GM21526 (cell line): ENCODE measurements around the gene ALK.

Experiments used
- ATAC-seq: cut with Tn5 transposase; IDR thresholded peaks from one replicate; pipeline ENCODE4 v1.9.1; 2021; ENCODE audit warnings: moderate library complexity; ENCODE audit not compliant: unreplicated experiment, low FRiP score

Gene ALK

GRCh38 chr2:29311458-29311857 lies 609.9 kb downstream of the ALK start:
- no peak for ATAC-seq

DNA sequence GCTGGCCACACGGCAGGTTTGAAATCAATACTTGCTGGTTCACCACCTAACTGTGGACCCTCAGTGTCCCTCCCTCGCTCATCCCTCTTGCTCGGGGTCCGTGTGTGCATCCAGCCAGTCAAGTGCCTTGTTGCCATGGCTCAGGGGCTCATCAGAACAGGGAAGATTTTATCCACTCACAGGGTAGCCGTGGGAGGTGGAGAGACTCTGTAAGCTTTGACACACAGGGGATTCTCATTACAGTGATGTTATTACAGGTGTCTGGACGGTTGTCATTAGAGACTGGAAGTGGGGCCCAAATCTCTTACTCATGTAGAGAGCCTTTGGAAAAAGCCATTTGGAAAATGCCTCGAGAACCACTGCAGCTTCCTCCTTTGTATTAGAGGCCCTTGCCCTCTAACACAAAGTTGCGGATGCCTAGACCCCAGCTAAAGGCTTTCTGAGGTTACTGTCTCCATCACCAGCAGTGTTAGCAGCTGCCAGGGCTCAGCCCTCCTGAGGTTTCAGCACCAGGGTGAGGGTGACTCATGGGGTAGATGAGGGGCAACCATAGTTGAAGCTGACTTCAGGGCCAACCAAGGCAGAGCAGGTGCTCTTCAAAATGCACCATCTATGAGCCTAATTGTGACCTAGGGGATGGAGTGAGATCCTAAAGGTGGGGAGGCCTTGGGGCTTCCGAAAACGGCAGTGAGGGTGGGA lies 610.6 kb downstream of the ALK start:
- no peak for ATAC-seq

- no peak for ATAC-seq
Measured at GRCh38 chr2:29309090-29310029, 612.0 kb downstream of the ALK start.

GRCh38 chr2:29308366-29308765 lies 613.0 kb downstream of the ALK start:
- ATAC-seq, result no peak

DNA sequence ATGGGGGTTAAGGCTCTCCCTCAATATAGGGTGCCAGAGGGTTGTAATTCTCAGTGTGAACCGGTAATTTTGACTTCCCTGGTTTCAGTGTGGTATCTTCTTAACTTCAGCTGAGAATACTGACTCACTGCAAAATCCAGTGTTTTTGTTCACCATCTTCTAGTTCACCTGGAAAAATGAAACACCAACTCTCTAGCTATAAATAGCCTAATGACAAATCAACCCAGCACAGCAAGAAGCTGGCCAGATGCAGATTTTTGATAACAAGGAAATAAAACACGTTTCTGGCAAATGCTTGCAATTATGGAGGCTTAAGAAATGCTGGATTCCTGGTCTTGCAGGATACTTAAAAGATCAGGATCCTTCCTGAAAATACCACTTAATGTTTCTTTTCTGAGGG lies 613.9 kb downstream of the ALK start:
- ATAC-seq, result no peak

DNA sequence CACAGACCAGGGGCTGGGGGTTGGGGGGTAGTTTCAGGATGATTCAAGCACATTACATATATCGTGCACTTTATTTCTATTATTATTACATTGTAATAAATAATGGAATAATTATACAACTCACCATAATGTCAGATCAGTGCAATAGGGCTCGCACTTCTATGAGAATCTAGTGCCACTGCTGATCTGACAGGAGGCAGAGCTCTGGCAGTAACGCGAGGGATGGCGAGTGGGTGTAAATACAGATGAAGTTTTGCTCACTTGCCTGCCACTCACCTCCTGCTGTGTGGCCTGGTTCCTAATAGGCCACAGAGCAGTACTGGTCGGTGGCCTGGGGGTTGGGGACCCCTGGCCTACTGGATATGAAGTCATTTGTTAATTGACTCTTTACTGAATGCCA lies 615.6 kb downstream of the ALK start:
- no peak for ATAC-seq

GRCh38 chr2:29304399-29305060 lies 616.9 kb downstream of the ALK start:
- no peak for ATAC-seq

GRCh38 chr2:29296585-29296984 lies 624.8 kb downstream of the ALK start:
- no peak for ATAC-seq

DNA sequence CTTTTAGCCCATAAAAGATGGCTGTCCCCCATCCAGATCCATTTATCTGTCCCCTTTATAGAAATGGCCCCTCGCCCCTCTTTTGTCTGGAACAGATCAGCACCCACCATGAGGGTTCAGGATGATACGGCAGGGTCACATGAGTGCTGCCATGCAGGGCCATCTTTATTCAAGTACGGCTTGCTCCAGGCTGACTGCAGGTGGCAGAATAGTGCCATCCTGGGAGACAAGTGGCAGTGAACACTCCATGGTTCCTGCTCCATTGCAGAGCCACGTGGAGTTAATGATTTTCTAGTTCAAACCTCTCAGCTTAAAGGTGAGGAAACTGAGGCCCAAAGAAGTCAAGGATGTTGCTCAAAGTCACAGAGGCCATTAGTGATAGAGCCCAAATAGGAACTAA lies 625.5 kb downstream of the ALK start:
- no peak for ATAC-seq

DNA sequence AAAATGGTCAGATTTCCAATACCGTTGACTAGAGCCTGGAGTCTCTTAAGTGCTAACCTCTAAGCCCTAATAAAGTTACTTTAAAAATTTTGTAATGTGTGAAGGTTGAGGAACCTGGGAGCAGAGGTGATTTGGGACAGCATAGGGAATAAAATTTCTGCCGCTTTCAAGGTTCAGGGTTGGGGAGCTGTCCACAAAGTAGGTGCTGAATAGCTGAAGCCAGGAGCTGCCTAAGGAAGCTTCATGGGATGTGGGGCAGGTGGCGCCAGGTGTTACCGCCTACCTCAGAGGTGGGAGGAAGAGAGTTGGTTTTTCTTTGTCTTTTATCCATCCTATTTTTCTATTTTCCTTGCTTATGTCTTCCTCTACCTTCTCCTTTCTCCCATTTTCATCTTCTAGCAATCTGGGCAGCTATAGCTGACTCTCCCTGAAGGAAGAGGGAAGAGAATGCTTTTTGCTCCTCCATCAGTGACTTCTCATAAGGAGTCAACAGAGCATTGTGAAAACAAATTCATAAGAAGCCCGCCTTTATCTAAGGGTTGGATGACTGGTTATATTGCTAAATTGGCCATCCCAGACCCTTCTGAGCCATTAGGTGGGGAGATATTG lies 627.5 kb downstream of the ALK start:
- ATAC-seq, result no peak

DNA sequence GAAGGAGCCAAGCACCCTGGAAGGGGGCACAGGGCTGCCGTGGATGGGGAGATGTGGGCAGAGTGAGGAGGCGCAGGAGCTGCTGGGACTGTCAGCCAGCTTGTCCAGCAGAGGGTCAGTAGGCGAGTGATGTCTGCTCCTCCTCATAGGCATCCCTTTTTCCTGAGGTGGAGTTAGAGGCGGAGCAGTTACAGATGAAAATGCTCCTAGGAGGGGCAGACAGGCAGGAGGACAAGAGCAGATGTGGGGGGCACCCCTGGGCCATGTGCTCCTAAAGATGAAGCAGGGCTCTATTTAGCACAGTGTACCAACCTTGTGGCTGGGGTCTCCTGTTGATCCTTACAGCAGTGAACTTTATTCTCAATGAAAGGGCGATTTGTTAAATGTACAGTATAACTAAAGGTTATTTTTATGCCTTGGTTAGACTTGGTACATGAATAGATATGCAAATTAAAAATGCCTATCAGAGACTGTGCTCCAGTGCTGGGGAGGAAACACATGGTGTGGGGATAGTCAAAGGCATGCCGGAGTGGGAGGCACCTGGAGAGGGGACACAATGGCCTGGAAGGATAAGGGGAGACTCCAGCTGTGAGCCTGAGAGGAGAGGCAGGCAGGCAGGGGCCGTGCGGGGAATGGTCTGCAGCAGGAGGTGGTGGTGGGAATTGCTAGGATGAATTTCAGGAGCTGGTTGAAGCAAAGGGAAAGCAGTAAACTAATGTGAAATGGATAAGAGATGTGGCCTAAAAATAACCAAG lies 630.9 kb downstream of the ALK start:
- no peak for ATAC-seq

DNA sequence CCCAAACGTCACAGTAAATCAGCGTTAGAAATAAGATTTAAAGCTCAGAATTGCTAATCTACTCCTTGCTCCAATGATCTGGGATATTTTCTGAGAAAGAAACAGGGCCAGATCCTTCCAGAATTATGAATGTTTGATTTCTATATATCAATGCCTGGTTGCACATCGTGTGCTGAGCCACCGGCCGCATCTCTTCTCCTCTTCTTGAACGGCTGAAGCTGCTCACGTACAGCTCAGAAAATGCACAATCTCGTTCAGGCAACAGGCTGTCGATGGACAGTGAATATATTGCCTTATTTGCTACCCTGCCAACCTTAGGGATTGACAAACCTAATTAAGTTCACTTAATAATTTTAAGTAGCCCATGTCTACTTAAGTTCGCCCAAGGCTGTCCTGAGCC lies 636.7 kb downstream of the ALK start:
- ATAC-seq, result no peak

DNA sequence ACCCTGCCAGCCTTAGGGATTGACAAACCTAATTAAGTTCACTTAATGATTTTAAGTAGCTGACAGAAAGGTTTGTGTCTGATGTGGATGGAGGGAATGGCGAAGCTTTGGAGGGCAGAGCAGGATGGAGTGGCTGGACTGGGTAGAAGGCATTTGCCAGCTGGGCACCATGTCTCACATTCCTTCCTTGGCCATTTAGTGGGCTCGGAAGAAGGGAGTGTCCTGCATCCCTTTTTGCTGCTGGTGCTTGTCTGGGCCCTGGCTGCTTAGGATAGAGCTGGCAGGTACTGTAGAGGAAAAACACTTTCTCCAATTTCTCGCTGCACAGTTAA lies 639.5 kb downstream of the ALK start:
- ATAC-seq, result no peak

GRCh38 chr2:29281086-29281915 lies 640.1 kb downstream of the ALK start:
- no peak for ATAC-seq

DNA sequence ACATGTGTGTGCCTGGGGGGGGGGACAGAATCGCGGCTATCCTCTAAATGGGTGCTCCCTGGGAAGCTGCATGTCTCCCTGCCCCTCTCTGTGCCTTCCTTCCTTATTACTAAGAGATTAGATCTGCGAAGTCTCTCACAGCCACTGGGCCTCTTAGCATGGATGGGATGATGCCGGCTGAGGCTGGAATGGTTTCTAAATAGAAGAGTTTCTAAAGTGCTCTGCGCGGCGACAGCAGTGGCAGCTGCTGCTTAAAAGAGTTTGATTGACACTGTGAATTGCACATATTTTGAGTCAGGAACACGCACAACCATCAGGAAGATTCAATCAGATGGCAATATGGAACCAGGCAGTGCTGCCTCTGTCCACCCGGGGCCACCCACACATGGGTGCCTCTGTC lies 642.4 kb downstream of the ALK start:
- no peak for ATAC-seq

DNA sequence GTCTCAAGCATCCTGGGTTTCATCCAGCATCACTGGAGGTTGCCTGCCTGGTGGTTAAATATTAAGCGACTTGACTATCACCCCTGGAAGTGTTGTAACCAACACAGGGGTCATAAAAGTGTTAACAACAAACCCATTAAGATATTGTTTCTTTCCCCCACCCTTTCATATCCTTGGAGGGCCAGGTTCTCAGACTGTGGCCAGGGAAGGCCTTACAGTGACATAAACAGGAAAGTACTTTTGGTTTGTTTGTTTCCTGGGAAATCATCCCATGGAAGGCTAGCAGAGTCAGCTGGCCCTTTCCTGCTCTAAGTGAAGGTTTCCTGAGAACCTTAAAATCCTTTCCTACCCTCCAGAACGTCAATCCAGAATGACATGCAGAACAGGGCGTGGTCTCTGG lies 645.2 kb downstream of the ALK start:
- no peak for ATAC-seq

- no peak for ATAC-seq
Measured at GRCh38 chr2:29275186-29275585, 646.2 kb downstream of the ALK start.

DNA sequence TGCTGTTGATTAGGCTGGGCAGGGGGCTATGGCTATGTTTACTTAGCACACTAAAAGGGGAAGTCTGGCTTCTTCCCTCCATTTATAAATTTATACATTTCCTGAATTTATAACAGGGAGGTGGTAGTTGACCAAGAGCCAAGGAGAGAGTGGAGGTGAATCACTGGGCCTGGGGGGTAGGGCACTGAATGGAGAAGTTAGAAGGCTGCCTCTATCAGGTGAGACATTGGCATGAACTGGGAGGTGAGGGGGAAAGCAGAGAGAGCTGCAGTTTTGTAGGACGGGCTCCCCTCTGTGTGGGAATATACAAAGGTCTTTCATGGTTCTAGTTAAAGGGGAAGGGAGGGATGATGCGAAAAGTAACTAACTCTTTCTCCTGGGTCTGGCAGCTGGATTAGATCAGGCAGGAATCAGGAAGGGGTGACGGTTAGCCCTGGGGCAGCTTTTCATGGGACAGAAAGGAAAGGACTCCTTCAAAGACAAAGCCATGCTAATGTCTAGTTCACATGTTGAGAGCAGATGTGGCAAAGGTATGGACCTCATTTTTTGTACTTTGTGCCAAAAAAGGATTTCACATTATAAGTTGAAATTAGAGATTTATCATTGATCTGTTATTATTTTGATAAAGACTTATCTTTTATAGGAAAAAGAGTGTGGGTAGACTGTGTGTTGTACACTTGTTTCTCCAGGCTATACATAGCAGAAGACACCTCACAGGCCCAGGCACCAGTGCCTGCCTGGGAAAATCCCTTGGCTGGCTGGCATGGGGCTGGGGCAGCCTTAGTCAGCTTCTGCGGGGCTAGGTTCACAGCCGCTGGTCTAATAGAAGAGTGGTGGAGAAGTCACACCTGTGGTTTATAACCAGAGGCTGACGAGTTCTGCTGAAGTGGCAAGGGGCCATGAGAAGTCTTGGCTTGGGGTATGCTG lies 647.4 kb downstream of the ALK start:
- ATAC-seq, result no peak
